ENCODE data around the gene C12orf57. TPM values are rescaled to one million over a fixed set of nuclear protein-coding genes. Genes with fewer than 3 reads are reported as not detected.

The C12orf57 gene
- total RNA-seq, 2 experiments from 2014 or later, result 305 to 311 TPM

GRCh38 chr12:6975297-6976032 lies 31.6 kb downstream of the C12orf57 start:
- no peaks in the 10 kb centered on the region for H3K9me3 ChIP-seq (ENCODE audit: control insufficient read depth in 1 of 2, insufficient read depth in 1 of 2, low read length in 2 of 2)
- peaks cover 17% of the 10 kb centered on the region for H3K4me1 ChIP-seq (ENCODE audit: insufficient read depth, low read length)
- H3K27me3 ChIP-seq (ENCODE audit: control insufficient read depth in 1 of 2, insufficient read depth in 2 of 2, low read length in 2 of 2), result no peaks in the 10 kb centered on the region
- no peaks in the 10 kb centered on the region for H3K9me3 Mint-ChIP-seq
- no peak overlapping the region for H3K27ac ChIP-seq (ENCODE audit: low read depth in 1 of 2, low read length in 2 of 2)
- H3K4me3 Mint-ChIP-seq, result no peak overlapping the region
- H3K27ac Mint-ChIP-seq, result no peak overlapping the region
- ATAC-seq (ENCODE audit: poor library complexity), result no peak
- H3K4me3 ChIP-seq (ENCODE audit: low read length), result no peak overlapping the region
- ChIA-PET CTCF (interaction anchor here (1.5 to 1.7 kb wide), 3 partner anchors 31 to 43 kb away, joined by 4 to 5 read pairs (median 4); partner anchors contain the start of gene LPCAT3), POLR2A (interaction anchor here (0.9 to 1.6 kb wide), 4 partner anchors 32 to 133 kb away, joined by 3 to 5 read pairs (median 3); partner anchors contain the start of genes C12orf57, C1RL, LPCAT3 and RNU7-1)
- no peak for DNase-seq
- H3K4me1 Mint-ChIP-seq (ENCODE audit: low read depth), result peaks cover 23% of the 10 kb centered on the region
- intact Hi-C loops (cut with DNase I, micrococcal nuclease), result loop anchor here in 1 of 2 experiments (5.0 kb wide), 1 partner anchor 117 kb away; the partner anchor contains the start of gene C1R
- peaks cover 81% of the 10 kb centered on the region for H3K36me3 Mint-ChIP-seq (ENCODE audit: low read depth)
- H3K36me3 ChIP-seq (ENCODE audit: insufficient read depth, low read length), result peaks cover 72% of the 10 kb centered on the region
- TF ChIP-seq, protein P1, sequence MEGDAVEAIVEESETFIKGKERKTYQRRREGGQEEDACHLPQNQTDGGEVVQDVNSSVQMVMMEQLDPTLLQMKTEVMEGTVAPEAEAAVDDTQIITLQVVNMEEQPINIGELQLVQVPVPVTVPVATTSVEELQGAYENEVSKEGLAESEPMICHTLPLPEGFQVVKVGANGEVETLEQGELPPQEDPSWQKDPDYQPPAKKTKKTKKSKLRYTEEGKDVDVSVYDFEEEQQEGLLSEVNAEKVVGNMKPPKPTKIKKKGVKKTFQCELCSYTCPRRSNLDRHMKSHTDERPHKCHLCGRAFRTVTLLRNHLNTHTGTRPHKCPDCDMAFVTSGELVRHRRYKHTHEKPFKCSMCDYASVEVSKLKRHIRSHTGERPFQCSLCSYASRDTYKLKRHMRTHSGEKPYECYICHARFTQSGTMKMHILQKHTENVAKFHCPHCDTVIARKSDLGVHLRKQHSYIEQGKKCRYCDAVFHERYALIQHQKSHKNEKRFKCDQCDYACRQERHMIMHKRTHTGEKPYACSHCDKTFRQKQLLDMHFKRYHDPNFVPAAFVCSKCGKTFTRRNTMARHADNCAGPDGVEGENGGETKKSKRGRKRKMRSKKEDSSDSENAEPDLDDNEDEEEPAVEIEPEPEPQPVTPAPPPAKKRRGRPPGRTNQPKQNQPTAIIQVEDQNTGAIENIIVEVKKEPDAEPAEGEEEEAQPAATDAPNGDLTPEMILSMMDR (IDR thresholded peaks at IDR 0.05), result no peak
- no peaks in the 10 kb centered on the region for H3K27me3 Mint-ChIP-seq

DNA sequence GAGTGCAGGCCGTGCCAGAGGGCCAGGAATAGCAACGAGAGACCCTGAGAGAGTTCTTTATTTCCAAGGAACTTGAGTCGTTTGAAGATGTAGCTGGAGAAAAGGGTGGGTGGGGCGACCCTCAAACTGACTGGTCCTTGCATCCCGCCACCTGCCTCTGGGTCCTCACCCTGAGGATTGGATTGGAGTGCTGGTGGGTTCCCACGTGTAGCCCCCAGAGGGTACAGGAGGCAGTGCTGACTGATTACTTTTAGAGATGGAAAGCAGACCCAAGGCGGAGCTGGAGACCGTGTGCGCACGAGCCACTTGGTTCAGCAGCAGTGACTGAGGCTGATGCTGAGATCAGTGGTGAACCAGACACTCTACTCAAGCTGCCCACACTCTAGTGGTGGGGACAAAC lies 33.8 kb downstream of the C12orf57 start:
- TF ChIP-seq, protein P1 (IDR thresholded peaks at IDR 0.05), result no peak
- H3K9me3 Mint-ChIP-seq, result no peaks in the 10 kb centered on the region
- ATAC-seq (ENCODE audit: poor library complexity), result no peak

DNA sequence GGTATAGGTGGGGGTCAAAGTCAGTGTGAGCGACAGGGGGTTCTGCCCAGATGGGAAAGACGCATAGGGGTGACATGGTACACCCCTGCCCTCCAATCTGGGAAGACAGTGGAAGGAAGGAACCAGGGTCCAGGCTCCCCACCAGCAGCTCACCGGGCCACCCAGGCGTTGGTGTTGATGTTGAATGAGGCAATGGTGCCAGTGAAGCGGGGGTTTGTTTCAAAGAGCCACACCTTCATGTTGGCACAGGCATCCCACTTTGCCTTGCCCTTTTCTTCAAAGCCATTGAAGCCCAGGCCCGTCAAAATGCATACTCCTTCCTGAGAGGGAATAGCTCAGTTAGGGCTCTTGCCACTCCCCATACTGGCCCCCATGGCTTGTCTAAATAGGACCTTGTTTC lies 34.4 kb downstream of the C12orf57 start:
- Mint-ChIP-seq H3K4me1 (ENCODE audit: low read depth) (peaks cover 5% of the 10 kb centered on the region), H3K27ac (no peak overlapping the region), H3K36me3 (ENCODE audit: low read depth) (peaks cover 90% of the 10 kb centered on the region), H3K27me3 (no peaks in the 10 kb centered on the region), H3K9me3 (no peaks in the 10 kb centered on the region), H3K4me3 (no peak overlapping the region)
- Histone ChIP-seq H3K4me1 (ENCODE audit: insufficient read depth, low read length) (no peaks in the 10 kb centered on the region), H3K27ac (ENCODE audit: low read depth in 1 of 2, low read length in 2 of 2) (no peak overlapping the region), H3K36me3 (ENCODE audit: insufficient read depth, low read length) (peaks cover 94% of the 10 kb centered on the region), H3K27me3 (ENCODE audit: control insufficient read depth in 1 of 2, insufficient read depth in 2 of 2, low read length in 2 of 2) (no peaks in the 10 kb centered on the region), H3K4me3 (ENCODE audit: low read length) (no peak overlapping the region), H3K9me3 (ENCODE audit: control insufficient read depth in 1 of 2, insufficient read depth in 1 of 2, low read length in 2 of 2) (no peaks in the 10 kb centered on the region)
- TF ChIP-seq, protein P1 (IDR thresholded peaks at IDR 0.05), result no peak
- intact Hi-C loops (cut with DNase I, micrococcal nuclease), result loop anchor here in 1 of 2 experiments (2.0 to 5.0 kb wide), 2 partner anchors 39 to 114 kb away; partner anchors contain the start of gene C1R
- CTCF ChIA-PET, result interaction anchor here (1.3 to 1.9 kb wide), 2 partner anchors 34 to 106 kb away, joined by 3 to 5 read pairs; no protein-coding TSS in a partner anchor
- DNase-seq (no peak), ATAC-seq (ENCODE audit: poor library complexity) (no peak)
- POLR2A ChIA-PET, result interaction anchor here (0.7 kb wide), 1 partner anchor 41 kb away, joined by 4 read pairs; no protein-coding TSS in a partner anchor

More for the DNA sequence above, 33.8 kb downstream of the C12orf57 start:
- H3K36me3 Mint-ChIP-seq (ENCODE audit: low read depth), result peaks cover 86% of the 10 kb centered on the region
- ChIA-PET POLR2A (interaction anchor here (0.7 kb wide), 1 partner anchor 40 kb away, joined by 4 read pairs; no protein-coding TSS in a partner anchor), CTCF (interaction anchor here (1.3 to 1.9 kb wide), 2 partner anchors 33 to 105 kb away, joined by 3 to 5 read pairs; no protein-coding TSS in a partner anchor)
- H3K27me3 Mint-ChIP-seq, result no peaks in the 10 kb centered on the region
- no peaks in the 10 kb centered on the region for H3K9me3 ChIP-seq (ENCODE audit: control insufficient read depth in 1 of 2, insufficient read depth in 1 of 2, low read length in 2 of 2)
- H3K27ac ChIP-seq (ENCODE audit: low read depth in 1 of 2, low read length in 2 of 2), result no peak overlapping the region
- H3K4me3 Mint-ChIP-seq, result no peak overlapping the region
- H3K4me1 Mint-ChIP-seq (ENCODE audit: low read depth), result peaks cover 5% of the 10 kb centered on the region
- no peaks in the 10 kb centered on the region for H3K27me3 ChIP-seq (ENCODE audit: control insufficient read depth in 1 of 2, insufficient read depth in 2 of 2, low read length in 2 of 2)
- H3K27ac Mint-ChIP-seq, result no peak overlapping the region
- peaks cover 4% of the 10 kb centered on the region for H3K4me1 ChIP-seq (ENCODE audit: insufficient read depth, low read length)
- H3K36me3 ChIP-seq (ENCODE audit: insufficient read depth, low read length), result peaks cover 94% of the 10 kb centered on the region
- no peak overlapping the region for H3K4me3 ChIP-seq (ENCODE audit: low read length)
- intact Hi-C loops (cut with DNase I, micrococcal nuclease), result loop anchor here in 1 of 2 experiments (2.0 to 5.0 kb wide), 2 partner anchors 39 to 115 kb away; partner anchors contain the start of gene C1R
- DNase-seq, result no peak

Data from CD4-positive, alpha-beta T cell (primary cell).